DND-41 (cell line): ENCODE data around the gene RASGRP2.

Source experiments
- EZH2 ChIP-seq: IDR thresholded peaks from 3 replicates; pipeline ENCODE4 v1.6.1; 2012; ENCODE audit warnings: borderline replicate concordance, low read depth, mild to moderate bottlenecking, moderate library complexity, low read length, inconsistent platforms; ENCODE audit not compliant: severe bottlenecking
- TF ChIP-seq, protein P1 (sequence below): IDR thresholded peaks from 2 replicates; pipeline ENCODE4 v1.5.1; 2012; ENCODE audit warnings: borderline replicate concordance, low read length, moderate library complexity, mild to moderate bottlenecking; ENCODE audit not compliant: poor library complexity, severe bottlenecking; ENCODE audit errors: extremely low read depth

DNA sequence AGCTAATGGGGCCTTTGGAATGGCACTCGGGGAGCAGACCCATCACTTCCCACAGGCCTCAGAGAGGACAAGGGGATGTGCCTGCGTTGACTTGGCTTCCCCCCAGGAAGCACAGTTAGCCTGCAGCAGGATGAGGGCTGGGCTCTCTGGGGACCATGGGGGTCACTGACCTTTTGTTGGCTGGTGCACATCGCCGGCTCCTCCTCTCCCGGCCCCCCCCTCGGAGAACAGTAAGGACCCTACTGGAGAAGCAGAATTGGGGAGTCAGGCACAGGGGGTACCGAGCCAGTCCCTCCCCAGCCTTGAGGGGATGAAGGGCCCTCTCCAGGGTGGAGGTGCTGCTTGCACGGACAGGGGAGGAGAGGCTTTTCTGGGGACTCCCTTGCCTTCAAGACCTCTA is 53.7 kb downstream of the RASGRP2 start:
- TF ChIP-seq, protein P1, sequence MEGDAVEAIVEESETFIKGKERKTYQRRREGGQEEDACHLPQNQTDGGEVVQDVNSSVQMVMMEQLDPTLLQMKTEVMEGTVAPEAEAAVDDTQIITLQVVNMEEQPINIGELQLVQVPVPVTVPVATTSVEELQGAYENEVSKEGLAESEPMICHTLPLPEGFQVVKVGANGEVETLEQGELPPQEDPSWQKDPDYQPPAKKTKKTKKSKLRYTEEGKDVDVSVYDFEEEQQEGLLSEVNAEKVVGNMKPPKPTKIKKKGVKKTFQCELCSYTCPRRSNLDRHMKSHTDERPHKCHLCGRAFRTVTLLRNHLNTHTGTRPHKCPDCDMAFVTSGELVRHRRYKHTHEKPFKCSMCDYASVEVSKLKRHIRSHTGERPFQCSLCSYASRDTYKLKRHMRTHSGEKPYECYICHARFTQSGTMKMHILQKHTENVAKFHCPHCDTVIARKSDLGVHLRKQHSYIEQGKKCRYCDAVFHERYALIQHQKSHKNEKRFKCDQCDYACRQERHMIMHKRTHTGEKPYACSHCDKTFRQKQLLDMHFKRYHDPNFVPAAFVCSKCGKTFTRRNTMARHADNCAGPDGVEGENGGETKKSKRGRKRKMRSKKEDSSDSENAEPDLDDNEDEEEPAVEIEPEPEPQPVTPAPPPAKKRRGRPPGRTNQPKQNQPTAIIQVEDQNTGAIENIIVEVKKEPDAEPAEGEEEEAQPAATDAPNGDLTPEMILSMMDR, result no peak
- TF ChIP-seq EZH2, result no peak
